Ramos (cell line): ENCODE data around the gene PRDM11.
"Not testable (repeated sequence)": the region's sequence is repeated elsewhere in the genome, so short reads cannot be mapped to it uniquely, and the experiment has no call there.

Experiments used
- in situ Hi-C: fragments of 300-500 bp; cut with MboI; formaldehyde crosslinking; loops from one replicate; pipeline ENCODE4 v1.14.3; 2022; ENCODE audit warnings: low sequenced_read_pairs; ENCODE audit not compliant: unreplicated experiment

Gene PRDM11

DNA sequence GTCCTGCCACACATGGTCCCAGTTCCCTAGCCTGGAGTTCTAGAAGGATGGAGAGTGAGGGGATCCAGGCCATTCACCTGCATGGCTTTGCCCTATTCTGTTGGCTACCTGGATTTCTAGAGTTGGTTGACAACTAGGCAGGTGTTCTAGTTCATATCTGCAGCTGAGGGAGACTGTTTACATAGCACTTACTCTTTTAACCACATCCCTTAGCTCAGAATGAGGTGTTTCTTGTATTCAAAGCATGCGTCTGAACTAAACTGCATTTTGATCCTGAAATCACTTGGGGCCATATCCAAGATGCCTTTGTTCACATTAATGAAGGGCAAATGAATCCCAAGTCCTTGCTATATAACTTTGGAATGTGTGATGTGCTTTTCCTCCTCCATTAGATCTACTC is 78.8 kb downstream of the PRDM11 start:
- in situ Hi-C loops, result no loop called here

DNA sequence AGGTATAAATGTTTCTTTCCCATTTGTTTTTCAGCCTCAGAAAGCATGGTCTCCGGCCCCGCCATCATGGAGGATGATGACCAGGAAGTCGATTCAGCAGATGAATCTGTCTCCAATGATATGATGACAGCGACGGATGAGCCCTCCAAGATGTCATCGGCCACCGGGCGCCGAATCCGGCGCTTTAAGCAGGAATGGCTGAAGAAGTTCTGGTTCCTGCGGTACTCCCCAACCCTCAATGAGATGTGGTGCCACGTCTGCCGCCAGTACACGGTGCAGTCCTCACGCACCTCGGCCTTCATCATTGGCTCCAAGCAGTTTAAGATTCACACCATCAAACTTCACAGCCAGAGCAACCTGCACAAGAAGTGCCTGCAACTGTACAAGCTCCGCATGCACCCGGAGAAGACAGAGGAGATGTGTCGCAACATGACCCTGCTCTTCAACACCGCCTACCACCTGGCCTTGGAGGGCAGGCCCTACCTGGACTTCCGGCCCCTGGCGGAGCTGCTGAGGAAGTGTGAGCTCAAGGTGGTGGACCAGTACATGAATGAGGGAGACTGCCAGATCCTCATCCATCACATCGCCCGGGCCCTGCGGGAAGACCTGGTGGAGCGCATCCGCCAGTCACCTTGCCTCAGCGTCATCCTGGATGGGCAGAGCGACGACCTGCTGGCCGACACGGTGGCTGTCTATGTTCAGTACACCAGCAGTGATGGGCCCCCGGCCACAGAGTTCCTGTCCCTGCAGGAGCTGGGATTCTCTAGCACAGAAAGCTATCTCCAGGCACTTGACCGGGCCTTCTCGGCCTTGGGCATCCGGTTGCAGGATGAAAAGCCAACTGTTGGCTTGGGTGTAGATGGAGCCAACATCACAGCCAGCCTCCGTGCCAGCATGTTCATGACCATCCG is 79.8 kb downstream of the PRDM11 start:
- in situ Hi-C loops, result no loop called here

DNA sequence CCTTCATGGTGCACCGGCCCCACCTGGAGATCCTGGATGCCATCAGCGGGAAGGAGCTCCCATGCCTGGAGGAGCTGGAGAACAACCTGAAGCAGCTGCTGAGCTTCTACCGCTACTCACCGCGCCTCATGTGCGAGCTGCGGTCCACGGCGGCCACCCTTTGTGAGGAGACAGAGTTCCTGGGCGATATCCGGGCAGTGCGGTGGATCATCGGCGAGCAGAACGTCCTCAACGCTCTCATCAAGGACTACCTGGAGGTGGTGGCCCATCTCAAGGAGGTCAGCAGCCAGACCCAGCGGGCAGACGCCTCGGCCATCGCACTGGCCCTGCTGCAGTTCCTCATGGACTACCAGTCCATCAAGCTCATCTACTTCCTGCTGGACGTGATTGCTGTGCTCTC is 80.5 kb downstream of the PRDM11 start:
- in situ Hi-C loops, result no loop called here

DNA sequence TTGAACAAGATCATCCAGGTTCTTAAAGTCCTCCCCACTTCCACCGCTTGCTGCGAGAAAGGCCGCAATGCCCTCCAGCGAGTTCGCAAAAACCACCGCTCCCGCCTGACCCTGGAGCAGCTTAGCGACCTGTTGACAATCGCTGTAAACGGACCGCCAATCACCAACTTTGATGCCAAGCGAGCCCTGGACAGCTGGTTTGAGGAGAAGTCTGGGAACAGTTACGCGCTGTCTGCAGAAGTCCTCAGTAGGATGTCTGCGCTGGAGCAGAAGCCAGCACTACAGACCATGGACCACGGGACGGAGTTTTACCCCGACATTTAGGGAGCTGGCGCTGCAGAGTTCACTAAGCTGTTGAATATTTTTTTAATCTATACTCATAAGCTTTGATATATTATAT is 81.4 kb downstream of the PRDM11 start:
- in situ Hi-C loops, result no loop called here

DNA sequence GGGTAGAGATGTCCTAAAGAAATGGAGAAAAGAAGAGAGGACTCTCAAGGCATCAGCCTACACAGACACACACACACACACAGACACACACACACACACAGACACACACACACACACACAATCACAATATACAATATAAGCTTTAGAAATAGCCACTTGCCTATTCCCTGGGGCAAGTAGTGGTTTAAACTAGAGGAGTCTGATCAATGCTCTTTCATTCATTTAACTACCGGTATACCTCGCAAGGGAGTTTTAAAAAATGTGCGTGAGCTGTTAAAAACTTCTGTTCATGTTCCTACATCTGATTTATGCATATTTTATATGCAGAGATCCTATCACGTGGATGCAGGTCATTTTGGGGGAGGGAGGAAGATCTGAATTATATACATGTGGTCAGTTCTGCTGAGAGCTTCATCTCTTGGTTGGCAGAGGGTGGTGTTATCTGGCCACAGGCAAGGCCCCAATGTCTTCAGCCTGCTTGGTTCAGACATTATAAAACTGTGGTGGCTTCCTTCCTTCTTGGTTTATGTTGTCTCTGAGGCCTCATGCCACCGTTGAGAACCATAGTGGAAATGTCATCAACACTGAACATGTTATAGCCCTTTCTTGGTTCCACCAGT is 83.1 kb downstream of the PRDM11 start:
- in situ Hi-C loops, result no loop called here

DNA sequence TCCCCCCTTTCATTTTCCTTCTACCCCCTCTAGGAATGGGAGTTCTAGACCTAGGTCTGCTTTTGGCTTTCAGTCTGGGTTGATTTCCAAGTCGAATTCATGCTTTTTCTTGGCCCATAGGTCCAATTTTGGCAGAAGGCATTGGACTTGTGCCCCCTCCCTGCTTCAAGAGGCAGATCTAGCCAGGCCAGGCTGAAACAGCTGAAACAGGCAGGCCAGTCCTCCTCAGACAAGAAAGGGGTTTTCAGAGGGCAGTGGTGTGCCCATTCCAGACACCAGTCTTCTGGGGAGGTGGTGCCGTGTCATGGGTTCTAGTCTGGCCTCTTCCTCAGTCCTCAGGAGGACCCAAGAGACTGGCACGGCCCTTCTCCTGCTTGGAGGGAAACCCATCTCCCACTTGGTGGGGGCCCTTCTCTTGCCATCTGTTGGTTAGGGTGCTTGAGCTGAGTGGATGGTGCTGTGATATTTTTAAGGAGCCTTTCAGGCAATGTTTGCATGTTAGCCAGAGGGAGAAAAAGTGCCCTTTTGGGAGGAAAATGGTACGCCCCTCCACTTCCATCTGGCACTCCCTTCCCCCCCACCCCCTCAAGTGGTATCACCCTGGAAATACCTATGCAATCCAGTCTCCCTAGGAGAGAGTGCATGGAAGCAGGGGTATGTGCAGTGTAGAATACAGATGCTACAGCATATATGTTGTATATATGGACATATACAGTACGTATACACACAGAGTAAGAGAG is 86.1 kb downstream of the PRDM11 start:
- in situ Hi-C loops, result no loop called here

DNA sequence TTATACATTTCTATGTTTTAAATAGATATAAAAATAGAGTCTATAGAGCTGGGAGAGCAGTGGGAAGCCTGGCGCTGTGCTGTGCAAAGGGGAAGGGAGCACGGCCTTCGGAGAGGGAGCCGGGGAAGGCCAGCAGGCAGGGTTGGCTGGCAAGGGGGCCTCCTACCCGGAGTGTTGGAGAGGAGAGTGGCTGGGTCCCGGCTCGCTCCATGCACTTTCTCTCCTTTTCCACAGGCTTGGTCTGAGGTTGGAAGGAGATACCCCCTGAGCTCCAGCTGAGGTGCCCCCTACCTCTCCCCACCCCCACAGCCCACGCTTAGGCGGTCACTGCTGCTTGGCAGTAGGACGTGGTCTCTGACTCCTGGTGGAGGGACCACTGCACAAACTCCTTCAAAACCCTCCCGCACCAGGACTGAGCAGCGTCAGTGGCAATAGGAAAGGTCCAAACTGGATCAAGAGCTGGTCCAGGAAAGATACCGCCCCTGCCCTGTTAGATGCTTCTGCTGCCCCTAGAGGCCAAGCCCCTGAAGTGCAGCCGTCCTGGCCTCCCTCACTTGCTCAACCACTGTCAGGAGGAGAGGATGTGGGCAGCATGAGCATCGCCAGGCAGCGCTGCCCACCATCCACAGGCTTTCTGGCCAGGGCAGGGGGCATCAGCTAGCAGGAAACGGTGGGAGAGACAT is 86.8 kb downstream of the PRDM11 start:
- in situ Hi-C loops, result no loop called here

DNA sequence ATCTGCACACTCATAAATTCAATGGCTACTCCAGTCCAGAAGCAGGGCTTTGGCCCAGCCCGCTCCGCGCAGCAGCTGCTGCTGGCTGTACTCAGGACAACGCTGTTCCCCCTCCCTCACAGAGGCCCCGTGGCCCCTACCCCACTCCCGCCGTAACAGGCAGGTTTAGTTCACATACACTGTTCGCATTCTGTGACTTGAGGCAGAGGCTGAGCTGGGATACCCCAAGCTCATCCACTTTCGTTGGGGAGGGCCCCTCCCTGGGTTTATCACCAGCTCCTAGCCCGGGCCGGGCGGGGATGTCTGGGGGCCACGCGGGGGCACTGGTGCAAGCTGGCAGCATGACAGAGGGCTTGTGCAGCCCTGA is 87.3 kb downstream of the PRDM11 start:
- in situ Hi-C loops, result no loop called here

DNA sequence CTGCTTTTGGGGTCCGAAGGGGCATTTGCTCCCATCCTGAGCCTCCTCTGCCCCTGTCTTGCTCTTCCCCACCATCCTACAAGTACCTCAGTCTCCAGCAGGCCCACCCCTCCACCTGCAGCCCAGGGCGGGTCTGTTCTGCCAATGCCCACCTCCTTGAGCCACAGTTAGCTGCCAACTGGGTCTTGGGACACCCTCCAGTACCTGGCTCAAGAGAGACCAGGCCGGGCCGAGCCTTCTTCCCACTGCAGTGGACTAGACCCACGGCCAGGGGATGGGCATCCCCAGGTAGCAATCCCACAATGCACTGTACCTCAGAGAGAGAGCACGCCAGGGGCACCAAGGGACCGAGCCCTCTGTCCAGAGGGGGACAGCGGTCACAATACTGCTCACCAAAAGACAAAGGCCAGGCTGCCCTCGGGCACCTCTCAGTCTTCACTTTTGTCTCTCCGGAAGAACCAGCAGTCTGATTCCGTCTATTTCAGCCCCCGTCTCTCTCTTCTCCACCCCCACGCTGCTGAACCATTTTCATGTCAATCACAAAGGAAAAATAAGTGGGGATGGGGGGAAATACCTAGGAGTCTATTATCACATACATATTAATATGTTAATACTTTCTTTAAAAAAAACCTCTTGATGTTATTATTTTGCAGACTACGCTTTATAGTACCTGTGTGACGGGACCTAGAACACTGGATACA is 88.0 kb downstream of the PRDM11 start:
- in situ Hi-C loops, result no loop called here

DNA sequence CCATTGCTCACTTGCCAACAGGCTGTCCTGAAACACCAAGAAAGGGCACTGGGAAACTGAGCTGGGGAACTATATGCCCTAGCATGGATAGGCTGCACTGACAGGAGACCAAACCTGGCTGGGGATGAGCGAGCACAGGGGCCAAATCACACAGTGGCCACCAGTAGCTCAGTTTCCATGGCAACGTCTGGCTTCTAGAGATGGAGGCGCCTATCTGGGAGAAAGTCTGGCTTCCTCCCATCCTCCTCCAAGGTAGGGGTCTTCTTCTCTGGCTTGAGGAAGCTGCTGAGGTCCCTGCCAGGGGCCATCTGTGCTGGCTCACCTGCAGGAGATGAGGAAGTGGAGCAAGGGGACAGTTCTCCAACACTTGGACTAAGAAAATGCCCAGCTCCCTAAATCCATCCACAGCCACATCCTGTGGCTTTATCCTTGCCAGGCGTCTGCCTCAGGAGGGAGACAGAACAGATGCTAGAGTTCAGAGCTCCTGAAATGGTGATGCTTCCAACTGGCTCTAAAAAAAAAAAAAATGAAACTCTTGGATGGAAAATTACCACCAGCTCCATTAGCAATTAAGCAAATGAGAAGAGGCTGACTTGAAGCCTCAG is 91.4 kb downstream of the PRDM11 start:
- in situ Hi-C loops, result no loop called here

DNA sequence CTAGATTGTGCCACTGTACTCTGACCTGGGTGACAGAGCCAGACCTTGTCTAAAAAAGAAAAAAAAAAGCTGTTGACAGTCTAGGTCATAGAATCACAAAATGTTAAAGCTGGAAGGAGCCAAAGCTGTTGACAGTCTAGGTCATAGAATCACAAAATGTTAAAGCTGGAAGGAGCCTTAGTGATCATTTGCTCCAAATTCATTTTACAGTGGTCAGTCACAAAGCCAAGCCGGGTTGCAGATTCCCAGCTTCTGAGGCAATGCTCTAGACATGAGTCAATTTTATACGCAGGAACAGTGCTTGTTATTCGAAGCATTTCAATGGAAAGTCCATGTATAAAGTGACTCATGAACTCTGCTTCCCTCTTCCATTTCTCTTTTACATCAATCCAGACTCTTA is 92.3 kb downstream of the PRDM11 start:
- in situ Hi-C loops, result no loop called here

DNA sequence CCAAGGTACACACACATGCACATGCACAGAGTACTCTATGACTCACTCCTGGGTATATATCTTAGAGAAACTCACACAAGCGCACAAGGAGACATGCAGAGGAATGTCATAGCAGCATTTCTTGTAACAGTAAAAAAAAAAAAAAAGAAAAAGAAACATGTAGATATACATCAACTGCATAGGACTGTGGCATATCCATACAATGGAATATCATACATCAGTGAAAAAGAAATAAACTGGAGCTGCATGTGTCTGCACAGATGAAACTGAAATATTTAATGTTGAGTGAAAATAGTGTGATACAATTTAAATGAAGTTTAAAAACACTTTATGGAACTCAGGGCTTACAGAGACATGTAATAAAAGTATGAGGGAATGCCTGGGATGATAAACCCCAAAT is 93.3 kb downstream of the PRDM11 start:
- in situ Hi-C loops, result no loop called here

DNA sequence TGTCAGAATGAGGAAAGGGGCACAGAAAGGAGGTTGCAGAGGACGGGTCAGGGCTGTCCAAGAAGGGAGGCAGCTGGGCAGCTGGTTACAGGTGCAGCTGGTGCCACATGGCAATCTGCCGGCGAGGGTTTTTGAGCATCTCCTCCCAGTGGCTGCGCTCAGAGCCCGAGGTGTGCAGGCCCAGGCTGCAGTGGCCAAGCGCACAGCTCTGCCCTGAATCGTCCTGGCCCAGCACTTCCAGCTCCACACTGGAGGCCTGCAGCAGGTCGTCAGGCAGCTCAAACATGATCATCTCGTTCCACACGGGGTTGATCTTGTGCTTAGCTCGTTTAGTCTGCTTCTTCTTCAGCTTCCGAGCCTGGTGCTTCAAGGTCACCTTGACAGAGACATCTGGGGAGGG is 97.5 kb downstream of the PRDM11 start:
- in situ Hi-C loops, result no loop called here

DNA sequence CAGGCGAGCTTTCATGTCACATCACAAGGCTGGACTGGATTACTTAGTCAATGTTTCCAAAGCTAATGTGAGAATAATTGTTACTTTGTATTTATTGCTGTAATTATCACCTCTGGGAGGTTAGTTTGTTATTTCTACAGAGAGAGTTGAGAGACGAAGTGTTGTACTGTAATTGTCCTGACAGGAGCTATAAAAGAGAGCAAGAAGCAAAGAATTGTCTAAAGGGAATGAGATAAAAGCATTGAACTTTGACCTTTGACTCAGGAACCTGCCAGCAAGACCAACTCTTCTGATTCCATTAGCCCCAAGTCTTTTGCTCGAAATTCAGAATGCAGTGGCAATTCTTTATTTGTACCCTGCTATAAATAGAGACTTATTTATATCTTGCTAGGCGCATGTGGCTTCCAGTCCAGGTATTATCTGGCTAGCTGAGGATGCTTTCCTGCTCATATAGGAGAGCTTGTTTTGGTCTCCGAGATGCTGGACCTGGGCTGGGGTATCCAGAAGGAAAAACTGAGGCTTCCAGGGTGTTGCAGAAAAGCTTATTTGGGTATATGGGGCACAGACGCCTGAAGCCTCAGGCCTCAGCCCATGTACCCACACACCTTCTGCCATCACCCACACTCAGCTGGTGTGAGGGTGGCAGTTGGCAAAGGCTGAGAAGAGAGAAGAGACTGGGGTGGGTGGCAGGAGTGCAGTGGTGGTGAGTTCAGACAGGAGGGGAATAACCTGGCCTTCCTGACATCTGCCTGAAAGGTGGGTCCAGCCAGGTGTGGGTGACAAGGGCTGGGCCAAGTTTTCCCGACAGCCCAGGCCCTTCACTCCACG is 99.0 kb downstream of the PRDM11 start:
- in situ Hi-C loops, result no loop called here

DNA sequence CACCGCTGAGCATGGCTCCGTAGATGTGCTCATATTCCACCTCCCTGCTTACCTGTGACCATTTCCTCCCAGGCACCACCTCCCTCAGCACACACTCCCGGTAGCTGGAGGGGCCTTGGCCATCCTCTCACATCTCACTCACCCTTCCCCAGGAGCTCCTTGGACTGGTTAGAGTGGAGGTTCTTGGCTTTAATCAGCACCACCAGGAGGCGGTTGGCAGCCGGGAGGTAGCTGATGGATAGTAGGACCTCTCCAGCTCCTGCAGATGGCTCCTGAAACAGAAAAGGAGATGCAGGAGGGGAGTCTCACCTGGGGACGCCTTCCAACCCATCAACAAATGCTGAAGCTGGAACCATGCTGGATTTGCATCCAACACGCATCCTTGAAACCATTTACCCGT is 99.8 kb downstream of the PRDM11 start:
- in situ Hi-C loops, result no loop called here

DNA sequence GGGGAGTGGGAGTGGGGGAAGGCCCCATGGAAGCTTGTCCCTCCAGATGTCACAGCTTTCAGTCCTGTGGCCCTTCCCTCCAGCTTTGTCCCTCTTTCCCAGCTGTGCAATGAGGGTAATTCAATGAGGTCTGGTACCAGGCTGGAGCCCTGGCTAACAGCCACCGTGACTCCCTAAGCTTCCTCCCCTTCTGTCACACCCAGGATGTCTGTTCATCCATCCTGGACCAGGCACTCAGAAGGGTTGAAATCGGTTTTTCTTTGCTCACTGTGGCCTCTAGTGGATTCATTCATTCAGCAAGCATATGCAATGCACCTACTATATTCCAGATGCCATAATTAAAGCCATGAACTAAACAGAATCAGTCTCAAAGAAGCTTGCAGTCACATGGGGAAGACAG is 101.0 kb downstream of the PRDM11 start:
- in situ Hi-C loops, result no loop called here

DNA sequence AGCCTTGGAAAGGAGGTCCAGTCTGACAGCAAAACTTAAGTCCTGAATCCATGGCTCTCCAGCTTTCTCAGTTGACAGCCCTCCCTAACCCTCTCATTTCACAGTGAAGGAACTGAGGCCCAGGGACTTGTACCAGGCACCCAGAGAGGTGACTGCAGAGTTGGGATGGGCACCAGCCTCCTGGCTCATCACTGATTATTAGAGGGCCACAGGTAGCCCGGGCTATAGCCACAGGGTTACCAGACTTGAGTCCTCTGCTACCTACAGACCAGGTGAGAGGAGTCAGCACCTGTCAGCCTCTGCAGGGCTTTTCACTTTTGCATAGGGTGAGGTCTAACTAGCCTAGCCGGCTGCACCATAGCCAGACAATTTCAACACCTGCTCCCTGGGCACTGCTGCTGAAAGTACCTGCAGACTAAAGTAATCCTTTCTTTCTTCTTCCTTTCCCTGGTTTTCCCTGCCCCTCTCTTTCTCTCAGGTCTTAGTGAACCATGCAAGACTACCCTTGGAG is 102.1 kb downstream of the PRDM11 start:
- in situ Hi-C loops, result no loop called here

DNA sequence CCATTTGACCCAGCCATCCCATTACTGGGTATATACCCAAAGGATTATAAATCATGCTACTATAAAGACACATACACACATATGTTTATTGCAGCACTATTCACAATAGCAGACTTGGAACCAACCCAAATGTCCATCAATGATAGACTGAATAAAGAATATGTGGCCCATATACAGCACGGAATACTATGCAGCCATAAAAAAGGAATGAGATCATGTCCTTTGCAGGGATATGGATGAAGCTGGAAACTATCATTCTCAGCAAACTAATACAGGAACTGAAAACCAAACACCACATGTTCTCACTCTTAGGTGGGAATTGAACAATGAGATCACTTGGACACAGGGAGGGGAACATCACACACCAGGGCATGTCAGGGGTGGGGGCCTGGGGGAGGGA is 102.9 kb downstream of the PRDM11 start:
- in situ Hi-C loops, result not testable (repeated sequence)
